ENCODE data around the gene RRM1.

- TF ChIP-seq CTCF (IDR thresholded peaks at IDR 0.05) (no peak), POLR2A (IDR thresholded peaks at IDR 0.05) (no peak), EP300 (IDR thresholded peaks at IDR 0.05; ENCODE audit: low read depth) (no peak), POLR2AphosphoS5 (IDR thresholded peaks at IDR 0.05) (no peak)
Measured at GRCh38 chr11:4063348-4063747, 31.3 kb upstream of the RRM1 start.
